Activated naive CD4-positive, alpha-beta T cell treated with Interleukin-2 at 50 U/mL for 16 hours (primary cell): ENCODE data around the gene ATP13A3.
"Not testable (repeated sequence)": the region's sequence is repeated elsewhere in the genome, so short reads cannot be mapped to it uniquely, and the experiment has no call there.

Experiments used
- DNase-seq: peaks from one replicate; pipeline ENCODE4 v3.0.0-alpha.2; 2020

ATP13A3 gene

DNA sequence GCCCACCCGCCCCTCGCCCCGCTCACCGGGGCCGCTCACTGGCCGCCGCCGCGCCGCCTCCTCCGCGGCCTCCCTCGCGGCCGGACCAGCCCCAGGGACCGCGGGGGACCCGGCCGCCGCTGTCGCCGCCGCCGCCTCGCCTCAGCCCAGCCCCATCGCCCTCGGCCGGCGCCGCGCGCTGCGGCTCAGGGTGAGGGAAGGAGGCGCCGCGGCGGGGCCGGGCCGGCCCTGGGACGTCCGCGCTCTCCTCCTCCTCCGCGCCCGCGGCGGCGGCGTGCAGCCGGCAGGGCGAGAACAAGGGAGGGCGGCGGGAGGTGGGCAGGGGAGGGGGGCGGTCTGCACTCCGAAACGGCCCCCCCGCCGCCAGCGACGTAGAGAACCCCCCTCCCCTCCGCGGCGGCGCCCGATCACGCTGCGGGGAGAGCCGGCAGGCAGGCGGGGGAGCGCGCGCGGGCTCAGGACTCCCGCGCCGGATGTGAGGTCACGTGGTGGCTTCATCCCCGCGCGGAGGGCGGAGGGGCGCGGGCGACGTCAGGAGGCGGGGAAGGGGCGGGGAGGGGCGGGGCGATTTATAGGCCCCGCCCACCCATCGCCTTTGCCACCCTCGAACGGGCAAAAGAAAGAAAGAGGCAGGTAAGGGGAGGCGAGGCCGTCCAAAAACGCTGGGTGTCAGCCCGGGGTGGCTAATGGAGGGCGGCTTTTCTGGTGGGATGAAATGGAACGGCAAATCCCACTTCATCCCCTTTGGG lies at the start of gene ATP13A3:
Gene ATP13A3 (minus strand): TSS at position 463 of the 749 bp plus-strand sequence. CDS start 24,812 bp downstream, outside the sequence.
- DNase-seq = peak; percentile 90

DNA sequence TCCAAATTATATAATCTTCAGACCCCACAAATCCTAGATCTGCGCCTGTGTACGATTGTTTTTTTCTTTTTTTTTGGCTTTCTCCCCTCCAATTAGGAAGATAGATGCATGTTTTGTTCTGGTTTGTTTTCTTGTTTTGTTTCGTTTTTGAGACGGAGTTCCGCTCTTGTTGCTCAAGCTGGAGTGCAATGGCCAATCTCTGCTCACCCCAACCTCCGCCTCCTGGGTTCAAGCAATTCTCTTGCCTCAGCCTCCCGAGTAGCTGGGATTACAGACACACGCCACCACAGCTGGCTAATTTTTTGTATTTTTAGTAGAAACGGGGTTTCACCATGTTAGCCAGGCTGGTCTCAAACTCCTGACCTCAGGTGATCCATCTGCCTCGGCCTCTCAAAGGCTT lies 48.4 kb upstream of the ATP13A3 start:
- not testable (repeated sequence) for DNase-seq

DNA sequence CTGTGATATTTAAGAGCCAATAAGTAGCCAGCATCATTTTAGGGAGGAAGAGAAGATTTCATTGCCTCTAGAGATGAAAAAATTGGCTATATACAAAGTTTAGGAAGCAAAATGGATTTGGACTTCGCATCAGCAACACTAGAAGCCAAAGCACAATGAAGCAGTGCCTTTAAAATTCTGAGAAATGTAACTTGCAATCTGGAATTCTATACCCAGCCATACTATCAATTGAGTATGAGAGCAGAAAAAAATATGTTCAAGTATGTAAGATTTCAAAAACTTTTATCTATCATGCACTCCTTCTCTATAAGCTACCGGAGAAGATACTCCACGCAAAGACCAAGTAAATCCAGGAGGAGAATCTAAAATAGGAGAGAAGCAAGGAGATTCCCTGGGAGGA lies 47.4 kb upstream of the ATP13A3 start:
- DNase-seq = no peak

DNA sequence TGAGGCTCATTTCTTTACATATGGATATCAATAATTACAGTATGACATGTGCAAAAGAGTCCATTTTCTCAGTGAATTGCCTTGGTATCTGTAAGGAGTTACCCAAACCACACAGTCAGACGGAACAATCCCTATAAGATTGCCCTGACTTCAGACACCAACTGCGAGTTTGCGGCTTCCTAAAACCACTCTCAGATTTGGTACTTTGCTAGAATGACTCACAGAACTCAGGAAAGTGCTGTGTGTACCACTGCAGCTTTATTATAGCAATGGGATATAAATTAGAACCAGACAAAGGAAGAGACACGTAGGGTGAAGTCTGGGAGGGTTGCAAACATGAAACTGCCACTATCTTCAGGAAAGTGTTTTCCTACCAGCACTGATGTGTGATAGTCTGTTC lies 45.8 kb upstream of the ATP13A3 start:
- DNase-seq = no peak

DNA sequence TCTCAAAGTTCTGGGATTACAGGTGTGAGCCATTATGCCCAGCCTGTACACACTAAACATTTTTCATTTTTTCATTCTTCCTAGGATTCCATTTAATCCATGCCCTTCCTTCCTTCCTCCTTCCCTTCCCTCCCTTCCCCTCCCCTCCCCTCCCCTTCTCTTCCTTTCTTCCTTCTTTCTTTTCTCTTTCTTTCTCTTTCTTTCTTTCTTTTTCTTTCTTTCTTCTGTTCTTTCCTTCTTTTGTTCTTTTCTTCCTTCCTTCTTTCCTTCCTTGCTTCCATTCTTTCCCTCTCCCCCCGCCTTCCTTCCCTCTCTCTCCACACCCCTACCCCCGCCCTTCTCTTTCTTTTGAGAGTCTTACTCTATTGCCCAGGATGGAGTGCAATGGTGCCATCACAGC lies 40.9 kb upstream of the ATP13A3 start:
- no peak for DNase-seq

DNA sequence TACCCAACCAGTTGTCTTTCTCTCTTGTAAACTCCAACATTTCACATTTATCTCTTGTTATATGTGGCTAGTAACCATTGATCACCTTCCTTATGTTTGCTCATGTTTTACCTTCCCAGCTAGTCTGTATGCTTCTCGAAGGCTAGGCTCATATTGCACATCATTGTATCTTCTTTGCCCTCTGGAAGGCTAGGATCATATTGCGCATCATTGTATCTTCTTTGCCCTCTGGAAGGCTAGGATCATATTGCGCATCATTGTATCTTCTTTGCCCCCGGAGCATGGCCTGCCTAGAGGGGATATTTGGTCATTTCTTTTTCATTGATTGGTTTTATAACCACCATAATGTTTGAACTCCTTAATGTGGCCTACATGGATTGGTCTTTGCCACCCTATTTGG lies 39.4 kb upstream of the ATP13A3 start:
- DNase-seq = no peak

DNA sequence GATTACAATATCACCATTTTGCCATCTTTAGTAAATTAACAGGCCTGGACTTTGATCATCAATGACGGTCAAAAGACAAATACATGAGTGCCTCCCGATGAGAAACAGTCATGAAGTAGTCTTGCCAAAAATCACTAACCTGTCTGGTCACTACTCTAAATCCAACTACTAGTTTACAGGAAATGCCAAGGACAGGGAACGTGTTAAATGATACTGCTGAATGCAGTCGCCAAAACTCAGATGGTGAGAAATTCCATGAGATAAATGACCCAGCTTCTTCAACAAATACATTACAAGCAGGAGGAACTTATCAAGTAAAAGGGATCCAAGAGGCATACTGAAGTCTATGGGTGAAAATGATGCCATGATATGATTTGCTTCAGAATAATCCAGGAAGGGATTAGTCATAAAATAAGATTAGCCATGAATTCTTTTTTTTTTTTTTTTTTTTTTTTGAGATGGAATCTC lies 35.8 kb upstream of the ATP13A3 start:
- no peak for DNase-seq

DNA sequence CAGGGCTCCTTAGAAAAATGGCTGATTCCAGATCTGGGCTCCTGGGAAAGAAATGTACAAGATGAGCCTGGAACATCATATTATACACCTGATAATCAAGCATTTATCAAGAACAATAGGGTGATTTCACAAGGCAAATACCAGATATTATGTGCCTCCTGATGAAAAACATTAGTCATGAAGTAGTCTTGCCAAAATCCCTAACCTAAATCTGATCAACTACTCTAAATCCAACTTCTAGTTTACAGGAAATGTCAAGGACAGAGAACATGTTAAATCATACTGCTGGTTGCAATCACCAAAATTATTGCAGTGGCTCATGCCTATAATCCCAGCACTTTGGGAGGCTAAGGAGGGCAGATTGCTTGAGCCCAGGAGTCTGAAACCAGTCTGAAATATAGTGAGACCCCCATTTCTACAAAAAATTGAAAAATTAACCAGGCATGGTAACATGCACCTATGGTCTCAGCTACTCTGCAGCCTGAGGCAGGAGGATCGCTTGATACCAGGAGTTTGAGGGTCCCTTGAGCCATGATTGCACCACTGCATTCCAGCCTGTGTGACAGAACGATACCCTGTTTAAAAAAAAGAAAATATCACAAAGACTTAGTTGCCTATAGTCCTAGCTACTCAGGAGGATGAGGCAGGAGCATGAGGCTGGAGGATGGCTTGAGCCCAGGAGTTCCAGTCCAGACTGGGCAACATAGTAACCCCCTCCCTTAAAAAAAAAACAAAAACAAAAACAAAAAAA lies 34.9 kb upstream of the ATP13A3 start:
- no peak for DNase-seq

DNA sequence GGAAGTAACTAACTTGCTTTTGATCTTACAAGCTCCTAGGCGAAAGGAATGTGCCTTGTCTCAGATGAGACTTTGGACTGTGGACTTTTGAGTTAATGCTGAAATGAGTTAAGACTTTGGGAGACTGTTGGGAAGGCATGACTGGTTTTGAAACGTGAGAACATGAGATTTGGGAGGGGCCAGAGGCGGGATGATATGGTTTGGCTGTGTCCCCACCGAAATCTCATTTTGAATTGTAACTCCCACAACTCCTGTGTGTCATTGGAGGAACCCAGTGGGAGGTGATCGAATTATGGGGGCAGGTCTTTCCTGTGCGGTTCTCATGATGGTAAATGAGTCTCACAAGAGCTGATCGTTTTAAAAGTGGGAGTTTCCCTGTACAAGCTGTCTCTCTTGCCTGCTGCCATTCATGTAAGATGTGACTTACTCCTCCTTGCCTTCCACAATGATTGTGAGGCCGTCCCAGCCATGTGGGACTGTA lies 33.9 kb upstream of the ATP13A3 start:
- DNase-seq = peak; percentile 84

DNA sequence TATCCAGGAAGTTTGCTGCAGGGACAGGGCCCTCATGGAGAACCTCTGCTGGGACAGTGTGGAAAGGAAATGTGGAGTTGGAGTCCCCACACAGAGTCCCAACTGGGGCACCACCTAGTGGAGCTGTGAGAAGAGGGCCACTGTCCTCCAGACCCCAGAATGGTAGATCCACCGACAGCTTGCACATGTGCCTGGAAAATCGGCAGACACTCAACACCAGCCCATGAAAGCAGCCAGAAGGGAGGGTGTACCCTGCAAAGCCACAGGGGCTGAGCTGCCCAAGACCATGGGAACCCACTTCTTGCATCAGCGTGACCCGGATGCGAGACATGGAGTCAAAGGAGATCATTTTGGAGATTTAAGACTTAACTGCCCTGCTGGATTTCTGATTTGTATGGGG lies 33.4 kb upstream of the ATP13A3 start:
- not testable (repeated sequence) for DNase-seq

DNA sequence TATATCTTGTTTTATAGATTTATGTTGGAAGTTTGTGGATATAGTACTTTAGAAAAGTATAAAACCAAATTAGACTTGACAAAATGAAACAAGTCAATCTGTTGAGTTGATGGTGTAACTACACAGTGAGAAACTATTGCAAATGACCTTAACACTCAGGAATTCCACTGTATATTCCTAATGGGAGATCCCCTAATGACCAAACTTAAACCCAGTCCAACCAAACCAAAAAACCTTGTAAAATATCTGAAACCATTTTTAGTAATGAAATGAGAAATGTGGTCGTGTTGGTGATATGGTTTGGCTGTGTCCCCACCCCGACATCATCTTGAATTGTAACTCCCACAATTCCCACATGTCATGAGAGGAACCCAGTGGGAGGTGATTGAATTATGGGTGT lies 31.9 kb upstream of the ATP13A3 start:
- no peak for DNase-seq

DNA sequence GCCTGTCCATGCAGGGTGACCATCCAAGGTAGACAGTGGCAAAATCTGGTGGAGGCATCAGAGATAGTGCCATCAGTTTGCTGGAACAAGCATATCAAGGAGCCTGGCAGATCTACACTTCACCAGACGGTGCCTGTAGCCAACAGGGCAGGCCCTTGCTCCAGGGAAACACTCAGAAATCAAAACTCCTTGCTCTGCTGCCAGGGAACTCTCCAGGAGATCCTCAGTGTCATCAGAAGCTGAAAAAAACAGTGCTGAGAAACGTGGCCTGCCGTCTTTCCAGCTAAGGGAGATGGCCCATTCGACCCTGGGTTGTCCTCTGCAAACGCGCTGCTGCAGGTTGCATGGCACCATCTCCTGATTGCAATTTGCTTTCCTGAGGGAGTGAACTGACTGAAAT lies 30.5 kb upstream of the ATP13A3 start:
- no peak for DNase-seq

DNA sequence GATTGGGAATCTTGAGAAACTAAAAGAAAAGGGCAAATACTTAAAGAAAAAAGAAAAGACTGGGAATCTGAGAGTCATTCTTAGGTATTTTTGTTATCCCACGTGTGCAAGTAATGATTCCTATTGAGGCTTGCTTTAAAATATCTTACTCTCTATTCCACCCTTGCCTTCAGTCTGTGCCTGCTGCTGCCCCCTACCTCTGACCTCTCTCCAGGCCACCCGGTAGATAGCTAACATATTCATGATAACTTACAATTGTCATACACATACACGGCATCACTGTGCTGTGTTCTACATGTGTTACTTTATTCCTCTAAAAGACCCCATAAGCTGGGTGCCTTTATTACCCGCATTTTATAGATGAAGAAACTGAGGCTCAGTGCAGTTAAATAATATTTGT lies 27.8 kb upstream of the ATP13A3 start:
- no peak for DNase-seq

DNA sequence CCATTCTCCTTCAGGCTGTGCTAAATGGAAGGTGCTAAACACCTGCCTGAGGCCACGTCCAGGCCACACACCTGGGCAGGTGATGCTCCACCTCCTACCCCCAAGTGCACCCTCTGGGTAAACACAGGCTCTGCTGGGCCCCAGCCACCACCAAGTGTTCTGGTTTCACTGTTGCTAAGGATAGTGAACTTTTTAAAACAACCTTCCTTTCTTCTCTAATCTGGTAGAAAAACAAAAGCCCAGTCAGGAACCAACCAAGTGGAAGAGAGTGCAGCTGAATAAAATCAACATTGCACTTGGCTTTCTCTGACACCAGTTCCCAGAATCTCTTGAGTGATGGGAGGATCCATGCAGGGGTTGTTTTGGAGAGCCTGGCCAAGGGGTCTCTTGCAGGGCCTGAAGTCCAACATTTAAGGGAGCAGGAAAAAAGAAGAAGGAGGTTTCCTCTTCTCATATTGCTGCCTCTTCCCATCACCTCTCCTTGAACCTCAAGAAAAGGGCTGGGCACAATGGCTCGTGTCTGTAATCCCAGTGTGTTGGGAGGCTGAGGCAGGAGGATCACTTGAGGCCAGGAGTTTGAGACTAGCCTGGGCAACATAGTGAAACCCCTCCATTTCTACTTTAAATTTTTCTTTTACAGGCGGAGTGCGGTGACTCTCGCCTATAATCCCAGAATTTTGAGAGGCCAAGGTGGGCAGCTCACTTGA lies 26.2 kb upstream of the ATP13A3 start:
- no peak for DNase-seq

DNA sequence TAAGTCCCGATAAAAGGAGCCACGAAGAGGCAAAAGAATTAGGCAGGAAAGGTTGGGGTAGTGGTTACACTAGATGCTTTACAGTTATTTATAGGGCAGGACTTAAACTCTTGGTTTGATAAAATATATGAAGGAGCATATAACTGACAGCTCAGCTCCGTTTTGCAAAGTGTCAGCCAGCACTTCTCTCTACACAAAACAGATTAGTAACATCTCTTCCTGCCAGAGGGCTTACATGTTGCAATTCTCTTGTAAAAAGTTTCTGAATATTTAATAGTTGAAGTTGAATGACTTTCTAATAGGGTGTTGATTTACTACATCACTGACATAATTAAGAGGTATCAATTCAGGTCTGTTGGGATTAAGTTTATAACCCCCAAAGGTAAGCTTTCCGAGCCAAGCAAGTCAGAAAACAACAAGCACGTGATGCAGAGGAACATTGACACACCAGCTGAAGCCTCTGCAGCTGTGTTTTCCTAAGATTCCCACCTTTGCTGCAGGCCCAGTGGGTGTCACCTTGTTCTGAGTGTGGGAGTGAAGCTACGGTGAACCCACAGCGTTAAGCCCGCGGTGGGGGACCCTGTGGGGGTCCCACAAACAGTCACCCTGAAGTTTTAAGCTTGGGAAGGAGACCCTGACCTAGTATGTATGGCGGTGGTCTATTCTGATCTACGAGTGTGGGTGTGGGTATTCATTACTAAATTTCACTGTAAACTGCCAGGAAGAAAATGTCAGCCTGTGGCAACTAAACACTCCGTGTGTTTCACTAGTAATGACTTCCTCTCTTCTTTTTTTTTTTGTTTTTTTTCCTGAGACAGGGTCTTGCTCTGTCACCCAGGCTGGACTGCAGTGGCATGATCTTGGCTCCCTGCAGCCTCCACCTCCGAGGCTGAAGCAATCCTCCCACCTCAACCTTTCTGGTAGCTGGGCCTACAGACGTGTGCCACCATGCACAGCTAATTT lies 22.0 kb upstream of the ATP13A3 start:
- no peak for DNase-seq

DNA sequence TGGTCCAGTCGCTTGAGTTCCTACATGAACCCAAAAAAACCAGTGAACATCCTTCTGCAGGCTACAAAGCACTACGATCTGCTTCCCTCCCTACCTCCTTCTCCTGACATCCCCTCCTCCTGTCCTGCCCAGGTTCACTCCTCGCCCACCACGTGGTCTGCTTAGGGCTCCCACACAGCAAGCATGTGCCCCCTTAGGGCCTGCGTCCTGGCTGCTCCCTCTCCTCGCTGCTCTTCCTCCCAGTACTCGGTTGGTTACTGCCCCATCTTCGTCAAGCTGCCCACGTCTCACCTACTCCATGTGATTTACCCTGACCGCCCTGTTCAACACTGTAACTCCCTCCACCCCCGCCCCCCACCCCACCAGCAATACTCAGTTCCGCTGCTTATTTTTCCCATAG lies 20.8 kb upstream of the ATP13A3 start:
- DNase-seq = no peak

DNA sequence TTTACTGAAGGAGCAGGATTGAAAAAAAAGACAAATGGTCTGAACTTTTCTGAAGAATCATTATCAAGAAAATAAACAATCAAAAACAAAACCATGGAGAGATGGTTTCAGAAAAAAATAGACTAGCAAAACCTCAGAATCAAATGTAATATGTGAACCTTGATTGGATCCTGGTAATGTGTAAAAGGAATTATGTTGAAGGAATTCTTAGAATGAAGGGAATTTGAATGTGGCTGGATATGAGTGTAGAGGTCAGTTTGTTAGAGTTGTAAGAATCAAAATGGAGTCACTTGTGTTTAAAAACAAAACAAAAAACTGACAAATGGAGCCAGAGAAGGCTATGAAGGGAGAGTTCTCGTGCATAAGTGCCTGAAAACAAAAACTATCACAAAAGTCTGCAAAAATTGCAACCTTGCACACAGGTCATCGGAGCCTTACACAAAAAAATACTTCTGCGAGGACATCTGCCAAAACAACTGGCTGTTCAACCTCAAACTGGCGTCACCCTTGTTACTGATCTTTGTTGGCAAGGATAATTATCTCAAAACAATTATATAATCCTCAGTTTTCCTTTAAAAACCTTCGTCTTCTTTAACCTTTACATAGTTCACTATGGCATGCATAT lies 19.1 kb upstream of the ATP13A3 start:
- DNase-seq = no peak

DNA sequence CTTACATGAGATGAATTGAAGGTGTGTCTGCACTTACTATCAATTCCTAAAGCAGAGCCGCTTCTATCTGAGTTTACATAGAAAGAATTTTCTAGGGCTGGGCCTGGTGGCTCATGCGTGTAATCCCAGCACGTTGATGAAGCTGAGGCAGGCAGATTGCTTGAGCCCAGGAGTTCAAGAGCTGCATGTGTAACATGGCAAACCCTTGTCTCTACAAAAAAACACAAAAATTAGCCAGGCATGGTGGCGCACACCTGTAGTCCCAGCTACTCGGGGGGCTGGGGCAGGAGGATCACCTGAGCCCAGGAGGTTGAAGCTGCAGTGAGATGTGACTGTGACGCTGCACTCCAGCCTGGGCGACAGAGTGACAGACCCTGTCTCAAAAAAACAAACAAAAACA lies 18.1 kb upstream of the ATP13A3 start:
- DNase-seq = no peak

DNA sequence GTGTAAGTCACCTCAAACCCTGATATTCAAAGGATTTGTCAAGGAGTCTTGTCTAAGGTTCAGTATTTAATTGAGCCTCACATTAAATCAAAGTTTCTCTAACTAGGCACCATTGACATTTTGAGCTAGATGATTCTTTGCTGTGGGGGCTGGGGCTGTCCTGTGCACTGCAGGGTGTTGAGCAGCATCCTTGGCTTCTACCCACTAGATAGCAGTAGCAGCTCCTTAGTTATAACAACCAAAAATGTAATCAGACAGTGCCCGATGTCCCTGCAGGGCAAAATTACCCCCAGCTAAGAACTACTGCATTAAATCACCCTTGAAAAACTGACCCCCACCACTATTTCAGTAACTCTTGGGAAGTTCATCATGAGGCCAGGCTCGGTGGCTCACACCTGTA lies 17.3 kb upstream of the ATP13A3 start:
- DNase-seq = no peak

DNA sequence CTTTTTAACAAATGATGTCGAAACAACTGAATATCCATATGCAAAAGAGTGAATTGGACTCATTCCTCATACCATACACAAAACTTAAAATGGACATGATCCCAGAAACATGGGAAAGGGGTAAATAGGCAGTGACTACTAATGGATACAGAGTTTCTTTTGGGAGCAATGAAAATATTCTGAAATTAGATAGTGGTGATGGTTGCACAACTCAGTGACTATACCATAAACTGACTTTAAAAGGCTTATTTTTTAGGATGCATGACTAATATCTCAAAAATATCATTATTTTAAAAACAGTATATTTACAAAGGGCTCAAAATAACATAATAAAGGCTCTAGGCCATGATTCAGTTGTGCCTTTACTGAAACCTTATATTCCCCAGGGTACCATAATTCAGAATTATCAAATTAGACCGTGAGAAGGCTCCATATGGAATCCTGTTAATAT lies 16.3 kb upstream of the ATP13A3 start:
- DNase-seq = no peak

DNA sequence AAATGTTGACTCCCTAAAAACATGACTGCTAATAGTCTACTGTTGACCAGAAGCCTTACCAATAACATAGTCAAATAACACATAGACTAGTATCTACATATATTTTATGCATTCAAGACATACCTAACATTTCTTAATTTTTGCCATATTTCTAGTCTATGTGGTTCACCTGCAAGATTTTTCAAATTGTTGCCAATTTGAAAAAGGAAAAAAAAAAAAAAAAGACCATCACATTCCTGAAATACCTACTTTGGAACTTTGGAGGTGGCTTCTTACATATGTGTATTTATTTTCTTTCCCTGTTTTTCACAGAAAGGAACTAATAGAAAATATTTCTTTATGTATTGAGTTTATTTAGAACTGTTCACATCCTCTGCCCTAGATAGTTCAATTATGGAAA lies 13.4 kb upstream of the ATP13A3 start:
- DNase-seq = no peak

DNA sequence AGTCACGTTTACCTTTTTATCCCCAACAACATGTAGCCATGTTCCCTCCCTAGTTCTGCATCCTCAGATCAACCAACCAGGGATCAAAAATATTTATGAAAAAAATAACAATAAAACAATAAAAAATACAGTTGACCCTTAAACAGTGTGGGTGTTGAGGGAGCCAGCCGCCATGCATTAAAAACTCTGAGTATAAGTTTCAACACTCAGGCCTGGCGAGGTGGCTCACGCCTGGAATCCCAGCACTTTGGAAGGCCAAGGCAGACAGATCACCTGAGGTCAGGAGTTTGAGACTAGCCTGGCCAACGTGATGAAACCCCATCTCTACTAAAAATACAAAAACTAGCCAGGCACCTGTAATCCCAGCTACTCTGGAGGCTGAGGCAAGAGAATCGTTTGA lies 12.7 kb upstream of the ATP13A3 start:
- DNase-seq = not testable (repeated sequence)
